Prostate gland (tissue), 2 donors: Measurements from ENCODE around the gene FXYD7. TPM values are rescaled to one million over a fixed set of nuclear protein-coding genes. Genes with fewer than 3 reads are reported as not detected.

Experiments
- DNase-seq: peaks from one replicate; pipeline ENCODE4 v3.0.0-alpha.2; 2019; ENCODE audit warnings: low spot score
- H3K27ac ChIP-seq, 2 donors: fragments of 200-600 bp; sonication (generic); 2 replicates each; pipeline ENCODE4 v1.5.1; 2017 to 2019
- H3K27me3 ChIP-seq: fragments of 200-600 bp; sonication (generic); replicated peaks from 2 replicates; pipeline ENCODE4 v1.5.1; 2019; ENCODE audit not compliant: insufficient read depth
- H3K36me3 ChIP-seq, 2 donors: fragments of 200-600 bp; sonication (generic); 1 replicate in 1 of 2; 2 replicates in 1 of 2; pipeline versions ENCODE4 v1.5.1 to v1.8.1; 2017 to 2019
- H3K4me1 ChIP-seq: fragments of 200-600 bp; sonication (generic); replicated peaks from 2 replicates; pipeline ENCODE4 v1.5.1; 2019
- H3K4me3 ChIP-seq, 2 donors: fragments of 200-600 bp; sonication (generic); 2 replicates each; pipeline ENCODE4 v1.5.1; 2017 to 2019
- H3K9me3 ChIP-seq: fragments of 200-600 bp; sonication (generic); 2 replicates; pipeline ENCODE4 v1.5.1; 2017
- CTCF ChIP-seq, 4 experiments: fragments of 200-600 bp in 2 of 4; fragments of 450-650 bp in 2 of 4; sonication (generic) in 2 of 4; IDR thresholded peaks; 1 replicate in 3 of 4; 2 replicates in 1 of 4; pipeline ENCODE4 v1.5.1; 2016 to 2019; ENCODE audit warnings: antibody characterized with exemption in 4 of 4, mild to moderate bottlenecking in 2 of 4, moderate library complexity in 2 of 4
- POLR2A ChIP-seq: fragments of 450-650 bp; IDR thresholded peaks from one replicate; pipeline ENCODE4 v1.6.1; 2016; ENCODE audit warnings: antibody characterized with exemption, mild to moderate bottlenecking
- POLR2AphosphoS5 ChIP-seq: sonication (generic); formaldehyde crosslinking; IDR thresholded peaks from one replicate; pipeline ENCODE4 v1.6.1; 2017; ENCODE audit warnings: antibody characterized with exemption
- WGBS: methylation state at CpG from one replicate; pipeline ENCODE4 v1.1.5; 2018; 5-methylcytosine and 5-hydroxymethylcytosine counted together
- intact Hi-C: fragments of 100-400 bp; cut with DNase I; formaldehyde crosslinking; loops from one replicate; pipeline ENCODE4 v1.14.2; 2022
- total RNA-seq, 2 donors: library from RNA; depleted of rRNA; stranded (reverse); fragments of >200 nt; gene quantifications; one replicate each; pipeline ENCODE4 v1.1.0, GENCODE V29; 2016

The FXYD7 gene
- total RNA-seq, 2 donors from 2014 or later, result not detected

GRCh38 chr19:35155981-35156672 lies 13.1 kb downstream of the FXYD7 start:
- Histone ChIP-seq H3K9me3 (no peaks in the 10 kb centered on the region), H3K27ac (no peak overlapping the region), H3K36me3 (no peaks in the 10 kb centered on the region), H3K4me1 (no peaks in the 10 kb centered on the region), H3K27me3 (peaks cover 12% of the 10 kb centered on the region), H3K4me3 (no peak overlapping the region)
- DNase-seq, result no peak
- intact Hi-C loops, result no loop called here
- 92% methylated on average over 6 of the region's 6 CpGs for WGBS
- TF ChIP-seq CTCF (IDR thresholded peaks at IDR 0.05) (no peak), POLR2AphosphoS5 (no peak), POLR2A (no peak)

GRCh38 chr19:35156673-35157014 lies 13.6 kb downstream of the FXYD7 start:
- TF ChIP-seq POLR2A, result no peak
- no peak for TF ChIP-seq CTCF (IDR thresholded peaks at IDR 0.05)
- no peak for TF ChIP-seq POLR2AphosphoS5
- no peak overlapping the region for H3K27ac ChIP-seq
- 65% methylated on average over 7 of the region's 7 CpGs for WGBS
- no peaks in the 10 kb centered on the region for H3K4me1 ChIP-seq
- H3K27me3 ChIP-seq, result peaks cover 12% of the 10 kb centered on the region
- DNase-seq, result no peak
- H3K36me3 ChIP-seq, result no peaks in the 10 kb centered on the region
- intact Hi-C loops, result no loop called here
- H3K9me3 ChIP-seq, result no peaks in the 10 kb centered on the region
- H3K4me3 ChIP-seq, result no peak overlapping the region

GRCh38 chr19:35157431-35157830 lies 14.4 kb downstream of the FXYD7 start:
- no peaks in the 10 kb centered on the region for H3K4me1 ChIP-seq
- H3K27ac ChIP-seq, result no peak overlapping the region
- 97% methylated on average over 4 of the region's 4 CpGs for WGBS
- no peak overlapping the region for H3K4me3 ChIP-seq
- H3K27me3 ChIP-seq, result peaks cover 12% of the 10 kb centered on the region
- H3K9me3 ChIP-seq, result no peaks in the 10 kb centered on the region
- TF ChIP-seq POLR2A (no peak), CTCF (IDR thresholded peaks at IDR 0.05) (no peak), POLR2AphosphoS5 (no peak)
- H3K36me3 ChIP-seq, result no peaks in the 10 kb centered on the region
- no peak for DNase-seq
- intact Hi-C loops, result no loop called here

GRCh38 chr19:35159606-35160005 lies 16.6 kb downstream of the FXYD7 start:
- intact Hi-C loops, result no loop called here
- H3K36me3 ChIP-seq, result no peaks in the 10 kb centered on the region
- WGBS, result 73% methylated on average over 8 of the region's 8 CpGs

More at GRCh38 chr19:35159606-35160005, 16.6 kb downstream of the FXYD7 start:
- Histone ChIP-seq H3K27me3 (peaks cover 8% of the 10 kb centered on the region), H3K4me3 (no peak overlapping the region), H3K27ac (no peak overlapping the region), H3K4me1 (no peaks in the 10 kb centered on the region), H3K9me3 (no peaks in the 10 kb centered on the region)
- no peak for TF ChIP-seq POLR2AphosphoS5
- no peak for TF ChIP-seq POLR2A
- no peak for TF ChIP-seq CTCF (IDR thresholded peaks at IDR 0.05)
- DNase-seq, result no peak
